HG03354 (cell line): Measurements from ENCODE around the gene CHIT1.

Experiments used
- ATAC-seq: cut with Tn5 transposase; IDR thresholded peaks from one replicate; pipeline ENCODE4 v1.9.1; 2021; ENCODE audit warnings: mild to moderate bottlenecking; ENCODE audit not compliant: unreplicated experiment, poor library complexity, severe bottlenecking

Gene CHIT1

GRCh38 chr1:203177470-203178039, 51.9 kb downstream of the CHIT1 start:
- ATAC-seq: no peak

GRCh38 chr1:203177036-203177405, 52.5 kb downstream of the CHIT1 start:
- no peak for ATAC-seq

- no peak for ATAC-seq
These were observed 53.0 kb downstream of the CHIT1 start for GRCh38 chr1:203176273-203177035.

- ATAC-seq: no peak
These were observed 53.6 kb downstream of the CHIT1 start for GRCh38 chr1:203175827-203176241.

GRCh38 chr1:203175237-203175826, 54.1 kb downstream of the CHIT1 start, which contains the start of gene MYBPH:
TSS of gene MYBPH (minus strand) at chr1:203175826. CDS start at chr1:203175755, 71 bp downstream.
- ATAC-seq: no peak

- ATAC-seq: no peak
These were observed 55.0 kb downstream of the CHIT1 start for GRCh38 chr1:203174324-203174985.

- peak; percentile 91 for ATAC-seq
These were observed 55.9 kb downstream of the CHIT1 start for GRCh38 chr1:203173566-203173965.

GRCh38 chr1:203173011-203173555, 56.4 kb downstream of the CHIT1 start:
- peak; percentile 27 for ATAC-seq

GRCh38 chr1:203172184-203173010, 57.1 kb downstream of the CHIT1 start:
- ATAC-seq: no peak

- ATAC-seq: no peak
These were observed 57.9 kb downstream of the CHIT1 start for GRCh38 chr1:203171341-203172183.

GRCh38 chr1:203170625-203171330, 58.7 kb downstream of the CHIT1 start:
- ATAC-seq: no peak

- ATAC-seq: no peak
These were observed 59.5 kb downstream of the CHIT1 start for GRCh38 chr1:203169770-203170520.

GRCh38 chr1:203168991-203169390, 60.5 kb downstream of the CHIT1 start:
- no peak for ATAC-seq

GRCh38 chr1:203168256-203168786, 61.2 kb downstream of the CHIT1 start:
- ATAC-seq: no peak

GRCh38 chr1:203167913-203168200, 61.6 kb downstream of the CHIT1 start:
- no peak for ATAC-seq

GRCh38 chr1:203167026-203167912, 62.2 kb downstream of the CHIT1 start:
- ATAC-seq: no peak
